Measurements from ENCODE around the gene KRT33A. TPM values are rescaled to one million over a fixed set of nuclear protein-coding genes. Genes with fewer than 3 reads are reported as not detected.

Gene KRT33A
- polyA plus RNA-seq, 4 donors: not detected

- no peak for DNase-seq (ENCODE audit: low read depth in 4 of 4, low spot score in 3 of 4)
Measured at GRCh38 chr17:41308251-41308917, 42.2 kb downstream of the KRT33A start.

GRCh38 chr17:41307647-41308046 lies 43.0 kb downstream of the KRT33A start:
- DNase-seq (ENCODE audit: low read depth in 4 of 4, low spot score in 3 of 4): no peak

GRCh38 chr17:41304091-41304490 lies 46.5 kb downstream of the KRT33A start:
- DNase-seq (ENCODE audit: low read depth in 4 of 4, low spot score in 3 of 4): no peak

GRCh38 chr17:41302981-41303380 lies 47.6 kb downstream of the KRT33A start:
- no peak for DNase-seq (ENCODE audit: low read depth in 4 of 4, low spot score in 3 of 4)

- DNase-seq (ENCODE audit: low read depth in 4 of 4, low spot score in 3 of 4): no peak
Measured at GRCh38 chr17:41301916-41302901, 48.4 kb downstream of the KRT33A start, which contains the start of gene KRTAP29-1. Gene KRTAP29-1 (minus strand): TSS chr17:41302851. CDS start chr17:41302851, 0 bp downstream.

- DNase-seq (ENCODE audit: low read depth in 4 of 4, low spot score in 3 of 4): no peak
Measured at GRCh38 chr17:41301204-41301790, 49.3 kb downstream of the KRT33A start.

GRCh38 chr17:41298458-41299135 lies 52.0 kb downstream of the KRT33A start:
- DNase-seq (ENCODE audit: low read depth in 4 of 4, low spot score in 3 of 4): no peak

GRCh38 chr17:41296846-41297245 lies 53.8 kb downstream of the KRT33A start:
- DNase-seq (ENCODE audit: low read depth in 4 of 4, low spot score in 3 of 4): no peak

Other genes with a start within 250 kb of the KRT33A start
- gene KRTAP4-16, start 248.6 kb downstream of the KRT33A start, polyA plus RNA-seq (ENCODE audit: insufficient read length in 4 of 4): not detected
- gene KRTAP4-9, start 245.4 kb downstream of the KRT33A start, polyA plus RNA-seq (ENCODE audit: insufficient read length in 4 of 4): not detected
- gene KRTAP4-11, start 232.5 kb downstream of the KRT33A start, polyA plus RNA-seq (ENCODE audit: insufficient read length in 4 of 4): not detected
- gene KRTAP4-12, start 226.6 kb downstream of the KRT33A start, polyA plus RNA-seq (ENCODE audit: insufficient read length in 4 of 4): not detected
- gene KRTAP4-6, start 210.3 kb downstream of the KRT33A start, polyA plus RNA-seq (ENCODE audit: insufficient read length in 4 of 4): not detected
- gene KRTAP4-5, start 201.0 kb downstream of the KRT33A start, polyA plus RNA-seq (ENCODE audit: insufficient read length in 4 of 4): not detected
- gene KRTAP4-4, start 190.1 kb downstream of the KRT33A start, polyA plus RNA-seq (ENCODE audit: insufficient read length in 4 of 4): not detected
- not detected for gene KRTAP4-3, start 182.6 kb downstream of the KRT33A start, polyA plus RNA-seq (ENCODE audit: insufficient read length in 4 of 4)
- gene KRTAP4-2, start 172.6 kb downstream of the KRT33A start, polyA plus RNA-seq (ENCODE audit: insufficient read length in 4 of 4): not detected
- not detected for gene KRTAP4-1, start 165.9 kb downstream of the KRT33A start, polyA plus RNA-seq (ENCODE audit: insufficient read length in 4 of 4)
- not detected for gene KRTAP9-1, start 160.9 kb downstream of the KRT33A start, polyA plus RNA-seq (ENCODE audit: insufficient read length in 4 of 4)
- not detected for gene KRTAP9-2, start 124.2 kb downstream of the KRT33A start, polyA plus RNA-seq (ENCODE audit: insufficient read length in 4 of 4)
- not detected for gene KRTAP9-3, start 118.4 kb downstream of the KRT33A start, polyA plus RNA-seq (ENCODE audit: insufficient read length in 4 of 4)
- not detected for gene KRTAP9-8, start 112.8 kb downstream of the KRT33A start, polyA plus RNA-seq (ENCODE audit: insufficient read length in 4 of 4)
- not detected for gene KRTAP9-4, start 101.1 kb downstream of the KRT33A start, polyA plus RNA-seq (ENCODE audit: insufficient read length in 4 of 4)
- not detected for gene KRTAP9-9, start 95.4 kb downstream of the KRT33A start, polyA plus RNA-seq (ENCODE audit: insufficient read length in 4 of 4)
- under 1 TPM in 1 of 4 donors, not detected in 3; 0.05 TPM for gene KRTAP9-6, start 85.5 kb downstream of the KRT33A start, polyA plus RNA-seq (ENCODE audit: insufficient read length in 4 of 4)
- gene KRTAP9-7, start 75.1 kb downstream of the KRT33A start, polyA plus RNA-seq (ENCODE audit: insufficient read length in 4 of 4): not detected
- gene KRTAP29-1, start 48.0 kb downstream of the KRT33A start, polyA plus RNA-seq (ENCODE audit: insufficient read length in 4 of 4): not detected
- not detected for gene KRTAP16-1, start 41.5 kb downstream of the KRT33A start, polyA plus RNA-seq (ENCODE audit: insufficient read length in 4 of 4)
- not detected for gene KRTAP17-1, start 35.1 kb downstream of the KRT33A start, polyA plus RNA-seq (ENCODE audit: insufficient read length in 4 of 4)
- under 1 TPM in 1 of 4 donors, not detected in 3; 0.03 TPM for gene KRT33B, start 19.0 kb upstream of the KRT33A start, polyA plus RNA-seq (ENCODE audit: insufficient read length in 4 of 4)
- not detected for gene KRT34, start 31.5 kb upstream of the KRT33A start, polyA plus RNA-seq (ENCODE audit: insufficient read length in 4 of 4)
- not detected for gene KRT31, start 46.8 kb upstream of the KRT33A start, polyA plus RNA-seq (ENCODE audit: insufficient read length in 4 of 4)
- gene KRT37, start 73.8 kb upstream of the KRT33A start, polyA plus RNA-seq (ENCODE audit: insufficient read length in 4 of 4): not detected
- not detected for gene KRT38, start 90.2 kb upstream of the KRT33A start, polyA plus RNA-seq (ENCODE audit: insufficient read length in 4 of 4)
- gene KRT32, start 116.6 kb upstream of the KRT33A start, polyA plus RNA-seq (ENCODE audit: insufficient read length in 4 of 4): not detected
- under 1 TPM in 1 of 4 donors, not detected in 3; 0.06 TPM for gene KRT35, start 130.3 kb upstream of the KRT33A start, polyA plus RNA-seq (ENCODE audit: insufficient read length in 4 of 4)
- not detected for gene KRT36, start 139.1 kb upstream of the KRT33A start, polyA plus RNA-seq (ENCODE audit: insufficient read length in 4 of 4)
- 1 to 10 TPM in 2 of 4 donors, under 1 TPM in 2; 0.21 to 6.2 (median 1.2) TPM for gene KRT13, start 154.8 kb upstream of the KRT33A start, polyA plus RNA-seq (ENCODE audit: insufficient read length in 4 of 4)
- gene KRT15, start 168.1 kb upstream of the KRT33A start, polyA plus RNA-seq (ENCODE audit: insufficient read length in 4 of 4): 1 to 10 TPM in 2 of 4 donors, under 1 TPM in 2; 0.68 to 2.9 (median 1.2) TPM
- gene KRT19, start 177.5 kb upstream of the KRT33A start, polyA plus RNA-seq (ENCODE audit: insufficient read length in 4 of 4): 100 to 1,000 TPM; 143 to 231 (median 189) TPM
- not detected for gene KRT9, start 221.2 kb upstream of the KRT33A start, polyA plus RNA-seq (ENCODE audit: insufficient read length in 4 of 4)
- gene KRT14, start 236.1 kb upstream of the KRT33A start, polyA plus RNA-seq (ENCODE audit: insufficient read length in 4 of 4): under 1 TPM; 0.14 to 0.44 (median 0.26) TPM

Data from right renal pelvis (tissue), 4 donors.